SK-N-SH (cell line): Measurements from ENCODE around the gene MYL12B. TPM values are rescaled to one million over a fixed set of nuclear protein-coding genes. Genes with fewer than 3 reads are reported as not detected.
A peak's percentile ranks its signal among the peaks of the same experiment; 100 is the strongest.

Source experiments
- CTCF ChIA-PET: fragments of 300-600, 350-600 bp; formaldehyde crosslinking; extraction: SDS; loops from one replicate; lab custom pipeline; 2021; lab: Yijun Ruan, JAX
- POLR2A ChIA-PET: fragments of 350-600 bp; sonication (Branson Sonifier 250); formaldehyde crosslinking; extraction: SDS; loops from one replicate; lab custom pipeline; 2020; ENCODE audit warnings: antibody characterized with exemption, inconsistent platforms; lab: Yijun Ruan, JAX
- DNase-seq: peaks from one replicate; pipeline ENCODE4 v3.0.0; 2012
- H2AFZ ChIP-seq: fragments of 200-600 bp; sonication (generic); 2 replicates; pipeline ENCODE4 v1.8.1; 2016; ENCODE audit warnings: antibody characterized with exemption, mild to moderate bottlenecking, low read depth
- H3F3A ChIP-seq: fragments of 200-600 bp; sonication (generic); replicated peaks from 2 replicates; pipeline ENCODE3; 2016; ENCODE audit warnings: antibody characterized with exemption, mild to moderate bottlenecking; ENCODE audit not compliant: insufficient read depth
- H3K27ac ChIP-seq, 2 experiments: fragments of 200-500 bp in 1 of 2; fragments of 200-600 bp in 1 of 2; sonication (Bioruptor generic) in 1 of 2; sonication (generic), shearing (Covaris generic) in 1 of 2; 2 replicates each; pipeline versions ENCODE4 v1.5.1 to v1.6.1; 2014 to 2016; ENCODE audit warnings: low read depth in 2 of 2, inconsistent platforms in 1 of 2, low read length in 1 of 2, mild to moderate bottlenecking in 1 of 2, mixed read lengths in 1 of 2
- H3K27me3 ChIP-seq: fragments of 200-600 bp; sonication (generic), shearing (Covaris generic); 2 replicates; pipeline ENCODE4 v1.6.1; 2016; ENCODE audit warnings: mixed run types; ENCODE audit not compliant: insufficient read depth
- H3K36me3 ChIP-seq, 2 experiments: fragments of 200-500 bp in 1 of 2; fragments of 200-600 bp in 1 of 2; sonication (Bioruptor generic) in 1 of 2; sonication (generic) in 1 of 2; replicated peaks in 1 of 2; 2 replicates each; pipeline versions ENCODE3 to v1.5.1; 2014 to 2016; ENCODE audit warnings: low read length in 1 of 2, mild to moderate bottlenecking in 1 of 2; ENCODE audit not compliant: insufficient read depth in 2 of 2, control insufficient read depth in 1 of 2
- H3K4me1 ChIP-seq, 2 experiments: fragments of 200-500 bp in 1 of 2; fragments of 200-600 bp in 1 of 2; sonication (Bioruptor generic) in 1 of 2; sonication (generic), shearing (Covaris generic) in 1 of 2; 2 replicates each; pipeline versions ENCODE4 v1.5.1 to v1.6.1; 2014 to 2016; ENCODE audit warnings: low read depth in 1 of 2, low read length in 1 of 2, mixed run types in 1 of 2; ENCODE audit not compliant: insufficient read depth in 2 of 2, control insufficient read depth in 1 of 2
- H3K4me2 ChIP-seq: fragments of 200-600 bp; sonication (generic), shearing (Covaris generic); 2 replicates; pipeline ENCODE4 v1.6.1; 2017; ENCODE audit warnings: mixed run types
- H3K4me3 ChIP-seq, 2 experiments: fragments of 200-500 bp in 1 of 2; fragments of 200-600 bp in 1 of 2; sonication (Bioruptor generic) in 1 of 2; sonication (generic), shearing (Covaris generic) in 1 of 2; 2 replicates each; pipeline versions ENCODE4 v1.5.1 to v1.8.1; 2014 to 2016; ENCODE audit warnings: low read depth in 2 of 2, inconsistent platforms in 1 of 2, low read length in 1 of 2, mild to moderate bottlenecking in 1 of 2, mixed read lengths in 1 of 2, moderate library complexity in 1 of 2
- H3K79me2 ChIP-seq: fragments of 200-600 bp; sonication (generic); 2 replicates; pipeline ENCODE4 v1.8.1; 2017; ENCODE audit warnings: mild to moderate bottlenecking; ENCODE audit not compliant: insufficient read depth
- H3K9ac ChIP-seq: fragments of 200-600 bp; sonication (generic); 2 replicates; pipeline ENCODE4 v1.6.1; 2017; ENCODE audit warnings: mixed run types
- H3K9me2 ChIP-seq: fragments of 200-600 bp; sonication (generic); 2 replicates; pipeline ENCODE4 v1.6.1; 2017; ENCODE audit warnings: mixed run types
- H3K9me3 ChIP-seq: fragments of 200-600 bp; sonication (generic); 2 replicates; pipeline ENCODE4 v1.6.1; 2017; ENCODE audit warnings: mixed run types, mild to moderate bottlenecking, moderate library complexity
- H4K20me1 ChIP-seq: fragments of 200-600 bp; sonication (generic); 2 replicates; pipeline ENCODE4 v1.6.1; 2017; ENCODE audit warnings: mild to moderate bottlenecking, mixed run types; ENCODE audit not compliant: insufficient read depth
- CHD2 ChIP-seq: fragments of 150-350 bp; IDR thresholded peaks from 2 replicates; pipeline ENCODE4 v1.6.1; 2018; ENCODE audit warnings: low read length; ENCODE audit not compliant: partially characterized antibody
- CTCF ChIP-seq: fragments of 200-600 bp; sonication (generic); IDR thresholded peaks from 2 replicates; pipeline ENCODE4 v1.6.1; 2017; ENCODE audit warnings: antibody characterized with exemption, mild to moderate bottlenecking, moderate library complexity
- ELF1 ChIP-seq: IDR thresholded peaks from 2 replicates; pipeline ENCODE4 v1.4.0; 2012
- FOSL2 ChIP-seq: IDR thresholded peaks from 2 replicates; pipeline ENCODE4 v1.4.0; 2012; ENCODE audit warnings: low read depth, mild to moderate bottlenecking, moderate library complexity, borderline replicate concordance
- FOXM1 ChIP-seq: IDR thresholded peaks from 2 replicates; pipeline ENCODE4 v1.4.0; 2012; ENCODE audit warnings: low read depth, mild to moderate bottlenecking
- GATA2 ChIP-seq: sonication (generic); formaldehyde crosslinking; IDR thresholded peaks from 2 replicates; pipeline ENCODE4 v1.5.0; 2020; ENCODE audit warnings: mild to moderate bottlenecking, missing genetic modification reagents
- JUND ChIP-seq: IDR thresholded peaks from 2 replicates; pipeline ENCODE4 v1.4.0; 2012
- NFIC ChIP-seq: IDR thresholded peaks from 2 replicates; pipeline ENCODE4 v1.4.0; 2012; ENCODE audit warnings: borderline replicate concordance
- NRF1 ChIP-seq: IDR thresholded peaks from 2 replicates; pipeline ENCODE4 v1.6.1; 2012; ENCODE audit warnings: low read depth, mild to moderate bottlenecking, low read length
- POLR2AphosphoS5 ChIP-seq: IDR thresholded peaks from 2 replicates; pipeline ENCODE4 v1.6.1; 2012; ENCODE audit warnings: low read depth, low read length
- RCOR1 ChIP-seq: fragments of 150-350 bp; IDR thresholded peaks from 2 replicates; pipeline ENCODE4 v1.6.1; 2017; ENCODE audit warnings: antibody characterized with exemption, low read length
- RXRA ChIP-seq: IDR thresholded peaks from 2 replicates; pipeline ENCODE4 v1.4.0; 2012; ENCODE audit warnings: low read depth, mild to moderate bottlenecking, borderline replicate concordance
- SIN3A ChIP-seq: IDR thresholded peaks from 2 replicates; pipeline ENCODE4 v1.6.1; 2012; ENCODE audit warnings: low read depth, mild to moderate bottlenecking, low read length, moderate library complexity, borderline replicate concordance
- TCF12 ChIP-seq: IDR thresholded peaks from 2 replicates; pipeline ENCODE4 v1.4.0; 2012
- USF1 ChIP-seq: IDR thresholded peaks from 2 replicates; pipeline ENCODE4 v1.4.0; 2012; ENCODE audit warnings: low read depth, borderline replicate concordance
- YY1 ChIP-seq: IDR thresholded peaks from 2 replicates; pipeline ENCODE4 v1.4.0; 2012; ENCODE audit warnings: low read depth, mild to moderate bottlenecking
- WGBS: methylation state at CpG from one replicate; pipeline ENCODE4 v1.1.6; 2017; ENCODE audit warnings: low lambda C conversion rate; 5-methylcytosine and 5-hydroxymethylcytosine counted together
- polyA plus RNA-seq, 3 experiments: library from polyadenylated mRNA; depleted of rRNA; stranded (reverse); fragments of >200 nt; gene quantifications; 2 replicates each; pipeline ENCODE4 v1.2.3, GENCODE V29; 2012
- TF ChIP-seq, protein P1 (sequence below): IDR thresholded peaks from 2 replicates; pipeline ENCODE4 v1.4.0; 2012; ENCODE audit warnings: low read depth, borderline replicate concordance
- TF ChIP-seq, protein P2 (sequence below): fragments of 150-350 bp; IDR thresholded peaks from 2 replicates; pipeline ENCODE4 v1.6.1; 2017; ENCODE audit warnings: antibody characterized with exemption, low read length, low read depth, borderline replicate concordance

Gene MYL12B
- polyA plus RNA-seq, 1 of the 3 experiments (the other 2 are of a cell fraction): 555 TPM

- peak; percentile 19; the same call in 1 of the 2 replicates for TF ChIP-seq FOSL2
- TF ChIP-seq, protein P1, sequence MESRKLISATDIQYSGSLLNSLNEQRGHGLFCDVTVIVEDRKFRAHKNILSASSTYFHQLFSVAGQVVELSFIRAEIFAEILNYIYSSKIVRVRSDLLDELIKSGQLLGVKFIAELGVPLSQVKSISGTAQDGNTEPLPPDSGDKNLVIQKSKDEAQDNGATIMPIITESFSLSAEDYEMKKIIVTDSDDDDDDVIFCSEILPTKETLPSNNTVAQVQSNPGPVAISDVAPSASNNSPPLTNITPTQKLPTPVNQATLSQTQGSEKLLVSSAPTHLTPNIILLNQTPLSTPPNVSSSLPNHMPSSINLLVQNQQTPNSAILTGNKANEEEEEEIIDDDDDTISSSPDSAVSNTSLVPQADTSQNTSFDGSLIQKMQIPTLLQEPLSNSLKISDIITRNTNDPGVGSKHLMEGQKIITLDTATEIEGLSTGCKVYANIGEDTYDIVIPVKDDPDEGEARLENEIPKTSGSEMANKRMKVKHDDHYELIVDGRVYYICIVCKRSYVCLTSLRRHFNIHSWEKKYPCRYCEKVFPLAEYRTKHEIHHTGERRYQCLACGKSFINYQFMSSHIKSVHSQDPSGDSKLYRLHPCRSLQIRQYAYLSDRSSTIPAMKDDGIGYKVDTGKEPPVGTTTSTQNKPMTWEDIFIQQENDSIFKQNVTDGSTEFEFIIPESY: no peak
- TF ChIP-seq RCOR1: no peak
- TF ChIP-seq FOXM1: 0 out of 2 replicates have a peak, but pooled peaks have one; percentile 13
- TF ChIP-seq, all 33 proteins: peak for 5
Measured at GRCh38 chr18:3251249-3251962, 10.5 kb upstream of the MYL12B start (continued).

GRCh38 chr18:3251963-3252277 lies 10.0 kb upstream of the MYL12B start:
- Histone ChIP-seq H3F3A (peaks cover 66% of the 10 kb centered on the region), H4K20me1 (peaks cover 16% of the 10 kb centered on the region), H3K9me3 (no peaks in the 10 kb centered on the region), H2AFZ (no peak overlapping the region), H3K4me1 (peaks cover under 1 to 35% of the 10 kb centered on the region in 2 experiments; a peak in 3 of 4 replicates), H3K79me2 (peaks cover 89% of the 10 kb centered on the region)
- no peak for DNase-seq
- ChIA-PET POLR2A (no interaction called here), CTCF (no interaction called here)
- TF ChIP-seq FOSL2 (no peak), USF1 (no peak), CHD2 (no peak), ELF1 (no peak), JUND (no peak), RXRA (no peak), NRF1 (no peak)
- TF ChIP-seq, all 33 proteins: peak for 0
- Histone ChIP-seq H3K36me3 (peaks cover 50 to 57% of the 10 kb centered on the region in 2 experiments), H3K4me3 (peak overlapping the region in 1 of 2 experiments; percentile 7; a peak in 1 of 4 replicates), H3K4me2 (peak overlapping the region; percentile 46), H3K9ac (peak overlapping the region; percentile 34; the same call in 1 of the 2 replicates), H3K27ac (peak overlapping the region; percentile 63 to 94; a peak in 3 of 4 replicates), H3K9me2 (no peaks in the 10 kb centered on the region), H3K27me3 (no peaks in the 10 kb centered on the region)
- WGBS: 21% methylated on average over 3 of the region's 3 CpGs

DNA sequence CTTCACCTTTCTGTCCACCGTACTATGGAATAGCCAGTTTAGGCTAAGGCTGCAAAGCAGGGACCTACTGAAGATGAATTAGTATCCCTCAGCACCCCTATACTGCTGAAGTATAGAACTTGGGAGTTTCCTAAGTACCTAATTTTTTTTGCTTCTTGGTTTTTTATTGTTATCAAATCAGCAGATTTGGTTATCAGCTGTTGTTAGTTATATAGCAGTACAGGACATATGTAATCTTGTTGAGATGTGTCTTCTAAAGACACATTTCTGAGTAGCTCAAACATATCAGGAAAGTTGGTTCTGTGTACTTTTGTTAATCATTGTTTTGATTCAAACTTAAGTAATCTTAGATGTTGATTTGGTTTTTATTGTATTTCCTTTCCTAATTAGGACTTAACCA lies 9.1 kb upstream of the MYL12B start:
- WGBS: 96% methylated on average over 1 of the region's 1 CpG
- peaks cover 95% of the 10 kb centered on the region for H3K79me2 ChIP-seq
- H3K27ac ChIP-seq: peak overlapping the region in 1 of 2 experiments; percentile 94; a peak in 3 of 4 replicates
- H4K20me1 ChIP-seq: peaks cover 16% of the 10 kb centered on the region
- H3K27me3 ChIP-seq: no peaks in the 10 kb centered on the region
- H3K36me3 ChIP-seq: peaks cover 58 to 67% of the 10 kb centered on the region in 2 experiments
- ChIA-PET POLR2A (no interaction called here), CTCF (no interaction called here)
- H3K9ac ChIP-seq: peak overlapping the region; percentile 34; the same call in 1 of the 2 replicates
- peaks cover 0 to 38% of the 10 kb centered on the region in 2 experiments; a peak in 2 of 4 replicates for H3K4me1 ChIP-seq
- DNase-seq: no peak
- H3F3A ChIP-seq: peaks cover 70% of the 10 kb centered on the region
- no peak overlapping the region for H2AFZ ChIP-seq
- H3K4me3 ChIP-seq: no peak overlapping the region
- no peaks in the 10 kb centered on the region for H3K9me3 ChIP-seq
- H3K4me2 ChIP-seq: peak overlapping the region; percentile 46; the same call in 1 of the 2 replicates
- TF ChIP-seq USF1 (no peak), TCF12 (no peak), GATA2 (CRISPR knock-in tag) (no peak), YY1 (no peak), POLR2AphosphoS5 (no peak), CTCF (no peak), SIN3A (no peak), NFIC (no peak)
- TF ChIP-seq, protein P2, sequence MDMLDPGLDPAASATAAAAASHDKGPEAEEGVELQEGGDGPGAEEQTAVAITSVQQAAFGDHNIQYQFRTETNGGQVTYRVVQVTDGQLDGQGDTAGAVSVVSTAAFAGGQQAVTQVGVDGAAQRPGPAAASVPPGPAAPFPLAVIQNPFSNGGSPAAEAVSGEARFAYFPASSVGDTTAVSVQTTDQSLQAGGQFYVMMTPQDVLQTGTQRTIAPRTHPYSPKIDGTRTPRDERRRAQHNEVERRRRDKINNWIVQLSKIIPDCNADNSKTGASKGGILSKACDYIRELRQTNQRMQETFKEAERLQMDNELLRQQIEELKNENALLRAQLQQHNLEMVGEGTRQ: no peak
- no peaks in the 10 kb centered on the region for H3K9me2 ChIP-seq
